Heart right ventricle (tissue), 16 donors: Measurements from ENCODE around the gene MTERF4. TPM values are rescaled to one million over a fixed set of nuclear protein-coding genes. Genes with fewer than 3 reads are reported as not detected.

ENCODE experiments used
- ATAC-seq, 8 donors: fragments of 200-7000 bp; cut with Tn5 transposase; one replicate each; pipeline ENCODE4 v1.9.1; 2020; ENCODE audit warnings: mild to moderate bottlenecking in 8 of 8, moderate library complexity in 8 of 8, moderate number of reproducible peaks in 1 of 8
- DNase-seq, 2 donors: peaks; one replicate each; pipeline ENCODE4 v3.0.0-alpha.2; 2020
- H3K27ac ChIP-seq, 10 donors: fragments of 200-600 bp; sonication (generic) in 2 of 10; one replicate each; pipeline versions ENCODE4 v1.5.0 to v1.8.0; 2020 to 2022; ENCODE audit warnings: mild to moderate bottlenecking in 3 of 10
- H3K27me3 ChIP-seq, 7 donors: fragments of 200-600 bp; one replicate each; pipeline ENCODE4 v1.8.0; 2021 to 2022; ENCODE audit warnings: mild to moderate bottlenecking in 2 of 7
- H3K36me3 ChIP-seq, 9 donors: fragments of 200-600 bp; sonication (generic) in 1 of 9; one replicate each; pipeline versions ENCODE4 v1.5.0 to v1.8.0; 2020 to 2022; ENCODE audit warnings: mild to moderate bottlenecking in 2 of 9
- H3K4me1 ChIP-seq, 9 donors: fragments of 200-600 bp; sonication (generic) in 1 of 9; one replicate each; pipeline versions ENCODE4 v1.5.0 to v1.8.0; 2020 to 2022; ENCODE audit warnings: mild to moderate bottlenecking in 4 of 9
- H3K4me3 ChIP-seq, 10 donors: fragments of 200-600 bp; sonication (generic) in 2 of 10; one replicate each; pipeline versions ENCODE4 v1.5.0 to v1.8.0; 2020 to 2022; ENCODE audit warnings: mild to moderate bottlenecking in 7 of 10, moderate library complexity in 2 of 10
- H3K9me3 ChIP-seq, 11 donors: fragments of 200-600 bp in 10 of 11; sonication (generic) in 2 of 11; one replicate each; pipeline versions ENCODE4 v1.5.0 to v1.8.0; 2013 to 2022; ENCODE audit warnings: mild to moderate bottlenecking in 2 of 11, control low read depth in 1 of 11, moderate library complexity in 1 of 11
- WGBS, 2 donors: extraction: QIAGEN DNeasy Blood & Tissue Kit; methylation state at CpG; one replicate each; pipeline ENCODE4 v1.1.7; 2013; ENCODE audit warnings: inconsistent platforms in 1 of 2; 5-methylcytosine and 5-hydroxymethylcytosine counted together
- intact Hi-C, 10 donors: fragments of 100-400 bp; cut with DNase I; formaldehyde crosslinking; loops; one replicate each; pipeline versions ENCODE4 v1.11.1 to v1.14.2; 2022
- polyA plus RNA-seq, 2 donors: library from polyadenylated mRNA; stranded (reverse); fragments of 200-250 nt; gene quantifications; one replicate each; pipeline ENCODE4 v1.2.3, GENCODE V29; 2013
- total RNA-seq, 10 donors: library from RNA; stranded (reverse); fragmentation: NEBNext Ultra II Directional in 3 of 10; extraction: Animal tissue kit (Norgen Biotek cat#: 25700) in 3 of 10; gene quantifications; one replicate each; pipeline versions ENCODE4 v1.2.1 to v1.2.4, GENCODE V29; 2021 to 2023
- TF ChIP-seq, protein P1 (sequence below), 9 donors: fragments of 200-600 bp; sonication (generic) in 2 of 9; IDR thresholded peaks; one replicate each; pipeline versions ENCODE4 v1.5.0 to v1.8.0; 2021 to 2022; ENCODE audit warnings: antibody characterized with exemption in 9 of 9, mild to moderate bottlenecking in 5 of 9, moderate library complexity in 1 of 9
- donor health status: Arrhythmogenic right ventricular cardiomyopathy.
- donor health status: ischemic (EF 13 %, LVEDD 7.1; RV severe dilation, severe dysfunction).
- donor health status: healthy with polysubstance abuse.
- donor health status: DM: no; HTN: yes; CAD: no.
- donor health status: DM: no; HTN: no; CAD: no.
- donor health status: ischemic (EF 25% LVEDD 6.9; RV normal size, moderate dysfunction).
- donor health status: ischemic (EF 25% LVEDD 5.7; RV mildly dilated, moderate dysfunction).
- donor health status: healthy.
- donor health status: DM: yes; HTN: yes; CAD: no.
- donor health status: Ischemic cardiomyopathy.
- donor health status: ischemic (EF 35%, LVEDD 5.7; RV mildly dilated, moderate dysfunction).
- donor health status: nonischemic (EF 11% LVEDD 7.7; RV severe dilation, severe dysfunction).
- donor health status: DM: yes; HTN: yes; CAD: no.
- donor health status: PGD.
- donor health status: ischemic (EF 29% LVEDD 5.4; RV normal size, mild dysfunction).
- donor health status: nonischemic (EF 23%, LVEDD 6.1; RV moderate dilation, normal function).

The MTERF4 gene
- total and polyA plus RNA-seq, 12 donors, result 18.5 to 27.1 (median 23.1) TPM

DNA sequence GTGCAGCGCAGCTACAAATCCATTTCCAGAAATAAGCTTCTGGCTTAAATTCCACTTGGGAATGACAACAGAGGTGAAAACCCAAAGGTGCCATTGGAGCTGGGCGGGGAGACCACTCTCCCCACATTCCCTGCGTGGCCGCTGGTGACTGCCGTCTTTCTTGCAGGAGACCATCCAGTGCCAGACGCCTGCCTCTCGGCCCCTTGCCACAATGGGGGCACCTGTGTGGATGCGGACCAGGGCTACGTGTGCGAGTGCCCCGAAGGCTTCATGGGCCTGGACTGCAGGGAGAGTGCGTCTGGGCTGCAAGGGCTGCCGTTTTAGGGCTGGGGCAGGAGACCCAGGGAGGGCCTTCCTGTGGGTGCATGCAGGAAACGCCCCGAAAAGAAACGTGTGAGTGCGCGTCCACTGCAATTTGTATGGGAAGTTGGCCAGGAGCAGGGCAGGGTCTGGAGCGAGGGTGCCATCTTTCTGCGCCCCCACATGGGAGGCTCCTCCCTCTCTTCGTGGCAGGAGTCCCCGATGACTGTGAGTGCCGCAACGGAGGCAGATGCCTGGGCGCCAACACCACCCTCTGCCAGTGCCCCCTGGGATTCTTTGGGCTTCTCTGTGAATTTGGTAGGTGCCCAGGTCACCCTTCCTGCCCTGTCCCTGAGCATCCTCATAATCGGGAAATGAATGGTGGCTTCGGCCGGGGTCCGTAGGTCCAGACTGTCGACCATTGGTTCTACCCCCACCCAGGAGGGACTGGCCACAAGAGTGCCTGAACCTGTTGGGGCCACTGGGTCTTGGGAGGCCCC is 53.7 kb downstream of the MTERF4 start:
- DNase-seq, result no peak
- peak in 1 of 8 donors; percentile 29 for ATAC-seq
- Histone ChIP-seq H3K27ac (no peak overlapping the region), H3K9me3 (peaks cover 0 to 17% (median 9%) of the 10 kb centered on the region in 11 donors), H3K4me3 (no peak overlapping the region), H3K36me3 (peaks cover 0 to 43% (median 17%) of the 10 kb centered on the region in 9 donors), H3K27me3 (no peaks in the 10 kb centered on the region), H3K4me1 (no peaks in the 10 kb centered on the region)
- intact Hi-C loops, result no loop called here
- 93 to 94% methylated on average over 30 of the region's 30 CpGs for WGBS, 2 donors
- TF ChIP-seq, protein P1, sequence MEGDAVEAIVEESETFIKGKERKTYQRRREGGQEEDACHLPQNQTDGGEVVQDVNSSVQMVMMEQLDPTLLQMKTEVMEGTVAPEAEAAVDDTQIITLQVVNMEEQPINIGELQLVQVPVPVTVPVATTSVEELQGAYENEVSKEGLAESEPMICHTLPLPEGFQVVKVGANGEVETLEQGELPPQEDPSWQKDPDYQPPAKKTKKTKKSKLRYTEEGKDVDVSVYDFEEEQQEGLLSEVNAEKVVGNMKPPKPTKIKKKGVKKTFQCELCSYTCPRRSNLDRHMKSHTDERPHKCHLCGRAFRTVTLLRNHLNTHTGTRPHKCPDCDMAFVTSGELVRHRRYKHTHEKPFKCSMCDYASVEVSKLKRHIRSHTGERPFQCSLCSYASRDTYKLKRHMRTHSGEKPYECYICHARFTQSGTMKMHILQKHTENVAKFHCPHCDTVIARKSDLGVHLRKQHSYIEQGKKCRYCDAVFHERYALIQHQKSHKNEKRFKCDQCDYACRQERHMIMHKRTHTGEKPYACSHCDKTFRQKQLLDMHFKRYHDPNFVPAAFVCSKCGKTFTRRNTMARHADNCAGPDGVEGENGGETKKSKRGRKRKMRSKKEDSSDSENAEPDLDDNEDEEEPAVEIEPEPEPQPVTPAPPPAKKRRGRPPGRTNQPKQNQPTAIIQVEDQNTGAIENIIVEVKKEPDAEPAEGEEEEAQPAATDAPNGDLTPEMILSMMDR (IDR thresholded peaks at IDR 0.05), result no peak

DNA sequence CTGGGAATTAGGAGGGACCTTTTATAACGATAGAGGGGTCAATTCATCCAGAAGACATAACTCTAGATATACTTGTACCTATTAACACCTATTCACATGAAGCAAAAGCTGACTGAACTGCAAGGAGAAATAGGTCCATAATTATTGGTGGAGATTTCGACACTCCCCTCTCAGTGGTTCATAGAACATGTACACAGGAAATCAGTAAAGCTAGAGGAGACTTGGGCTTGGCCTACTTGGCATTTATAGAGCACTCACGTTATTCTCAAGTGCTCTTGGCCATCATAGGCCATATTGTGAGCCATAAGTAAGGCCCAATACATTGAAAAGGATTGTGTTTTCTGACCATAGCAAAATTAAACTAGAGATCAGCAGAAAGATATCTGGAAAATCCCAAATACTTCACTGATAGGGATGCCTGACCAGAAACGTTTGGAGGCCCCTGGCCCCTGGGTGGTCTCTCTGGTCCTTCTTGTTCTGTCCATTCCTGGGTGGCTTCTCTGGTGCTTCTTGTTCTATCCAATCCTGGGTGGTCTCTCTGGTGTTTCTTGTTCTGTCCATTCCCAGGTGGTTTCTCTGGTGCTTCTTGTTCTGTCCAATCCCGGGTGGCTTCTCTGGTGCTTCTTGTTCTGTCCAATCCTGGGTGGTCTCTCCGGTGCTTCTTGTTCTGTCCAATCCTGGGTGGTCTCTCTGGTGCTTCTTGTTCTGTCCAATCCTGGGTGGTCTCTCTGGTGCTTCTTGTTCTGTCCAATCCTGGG is 54.7 kb downstream of the MTERF4 start:
- intact Hi-C loops, result no loop called here
- TF ChIP-seq, protein P1 (IDR thresholded peaks at IDR 0.05), result no peak
- H3K4me1 ChIP-seq, result no peaks in the 10 kb centered on the region
- peaks cover 0 to 17% (median 9%) of the 10 kb centered on the region in 11 donors for H3K9me3 ChIP-seq
- ATAC-seq, result no peak
- no peaks in the 10 kb centered on the region for H3K27me3 ChIP-seq
- 71 to 77% methylated on average over 6 of the region's 6 CpGs for WGBS, 2 donors
- peaks cover 0 to 43% (median 17%) of the 10 kb centered on the region in 9 donors for H3K36me3 ChIP-seq
- no peak overlapping the region for H3K4me3 ChIP-seq
- H3K27ac ChIP-seq, result no peak overlapping the region
- DNase-seq, result no peak

Other genes starting within 250 kb of the MTERF4 start
- gene AGXT, start 233.5 kb downstream of the MTERF4 start, total RNA-seq, result not detected
- under 1 TPM in 1 of 2 donors, not detected in 1; 0.09 TPM for gene AGXT, start 233.5 kb downstream of the MTERF4 start, polyA plus RNA-seq
- gene MAB21L4, start 206.1 kb downstream of the MTERF4 start, total RNA-seq, result under 1 TPM in 2 of 10 donors, not detected in 8; 0.29 to 0.32 TPM
- gene MAB21L4, start 206.1 kb downstream of the MTERF4 start, polyA plus RNA-seq, result under 1 TPM in 1 of 2 donors, not detected in 1; 0.06 TPM
- not detected for gene CROCC2, start 196.0 kb downstream of the MTERF4 start, total RNA-seq
- gene CROCC2, start 196.0 kb downstream of the MTERF4 start, polyA plus RNA-seq, result under 1 TPM in 1 of 2 donors, not detected in 1; 0.06 TPM
- 10 to 100 TPM in 1 of 10 donors, 1 to 10 TPM in 9; 3.9 to 12.7 (median 6.3) TPM for gene SNED1, start 103.7 kb downstream of the MTERF4 start, total RNA-seq
- 1 to 10 TPM; 4.2 to 6.9 TPM for gene SNED1, start 103.7 kb downstream of the MTERF4 start, polyA plus RNA-seq
- gene PASK, start 47.2 kb upstream of the MTERF4 start, total RNA-seq, result 1 to 10 TPM; 1.0 to 4.5 (median 1.5) TPM
- gene PASK, start 47.2 kb upstream of the MTERF4 start, polyA plus RNA-seq, result 1 to 10 TPM in 1 of 2 donors, under 1 TPM in 1; 0.93 to 2.5 TPM
- gene PPP1R7, start 48.2 kb upstream of the MTERF4 start, total RNA-seq, result 10 to 100 TPM; 64.1 to 91.3 (median 78.3) TPM
- 10 to 100 TPM; 77.0 to 77.5 TPM for gene PPP1R7, start 48.2 kb upstream of the MTERF4 start, polyA plus RNA-seq
- 1 to 10 TPM in 8 of 10 donors, under 1 TPM in 2; 0.92 to 3.0 (median 2.0) TPM for gene ANO7, start 86.4 kb upstream of the MTERF4 start, total RNA-seq
- gene ANO7, start 86.4 kb upstream of the MTERF4 start, polyA plus RNA-seq, result under 1 TPM; 0.61 to 0.73 TPM
- gene HDLBP, start 213.4 kb upstream of the MTERF4 start, total RNA-seq, result 100 to 1,000 TPM; 312 to 419 (median 357) TPM
- gene HDLBP, start 213.4 kb upstream of the MTERF4 start, polyA plus RNA-seq, result 100 to 1,000 TPM; 206 to 273 TPM
- gene SEPTIN2, start 213.6 kb upstream of the MTERF4 start, total RNA-seq, result 100 to 1,000 TPM; 177 to 249 (median 194) TPM
- gene SEPTIN2, start 213.6 kb upstream of the MTERF4 start, polyA plus RNA-seq, result 100 to 1,000 TPM; 100 to 128 TPM